Measurements from ENCODE around the gene HSF2.

Gene HSF2

GRCh38 chr6:122399348-122400120 lies at the start of gene HSF2:
Gene HSF2 (plus strand): TSS chr6:122399652. CDS start chr6:122399738, 86 bp downstream.
- DNase-seq: peak; percentile 96

- no peak for DNase-seq
These were observed 46.3 kb upstream of the HSF2 start for GRCh38 chr6:122352981-122353664.

- no peak for DNase-seq
These were observed 38.6 kb upstream of the HSF2 start for GRCh38 chr6:122360809-122361208.

- DNase-seq: no peak
These were observed 38.0 kb upstream of the HSF2 start for GRCh38 chr6:122361314-122361979.

GRCh38 chr6:122363769-122364483 lies 35.5 kb upstream of the HSF2 start:
- DNase-seq: no peak

GRCh38 chr6:122365775-122366403 lies 33.6 kb upstream of the HSF2 start:
- no peak for DNase-seq

GRCh38 chr6:122367171-122367570 lies 32.3 kb upstream of the HSF2 start:
- no peak for DNase-seq

- DNase-seq: no peak
These were observed 29.9 kb upstream of the HSF2 start for GRCh38 chr6:122369536-122369935.

GRCh38 chr6:122372647-122373046 lies 26.8 kb upstream of the HSF2 start:
- no peak for DNase-seq

- no peak for DNase-seq
These were observed 25.1 kb upstream of the HSF2 start for GRCh38 chr6:122374307-122374706.

GRCh38 chr6:122376246-122376645 lies 23.2 kb upstream of the HSF2 start:
- DNase-seq: no peak

GRCh38 chr6:122381494-122382265 lies 17.8 kb upstream of the HSF2 start:
- DNase-seq: peak; percentile 53

- DNase-seq: no peak
These were observed 13.4 kb upstream of the HSF2 start for GRCh38 chr6:122385857-122386612.

GRCh38 chr6:122388945-122389344 lies 10.5 kb upstream of the HSF2 start:
- no peak for DNase-seq

GRCh38 chr6:122389704-122390372 lies 9.6 kb upstream of the HSF2 start:
- no peak for DNase-seq

GRCh38 chr6:122392564-122393350 lies 6.7 kb upstream of the HSF2 start:
- no peak for DNase-seq

- DNase-seq: no peak
These were observed 6.0 kb upstream of the HSF2 start for GRCh38 chr6:122393351-122393896.

GRCh38 chr6:122394016-122394415 lies 5.4 kb upstream of the HSF2 start:
- DNase-seq: no peak

GRCh38 chr6:122399055-122399347 lies 451 bp upstream of the HSF2 start:
- DNase-seq: no peak

GRCh38 chr6:122400121-122400450 lies 634 bp downstream of the HSF2 start:
- no peak for DNase-seq

All from CD4-positive, alpha-beta T cell treated with Interferon gamma for 1 hour (primary cell).